H1 (cell line): ENCODE data around the gene ARL11. TPM values are rescaled to one million over a fixed set of nuclear protein-coding genes. Genes with fewer than 3 reads are reported as not detected.

Experiments
- CTCF ChIA-PET: fragments of 300-600 bp; sonication (Branson Sonifier 250); formaldehyde crosslinking; loops from one replicate; lab custom pipeline; 2021; ENCODE audit not compliant: partially characterized antibody; lab: Charles Lee
- POLR2A ChIA-PET: fragments of 300-600 bp; sonication (Branson Sonifier 250); formaldehyde crosslinking; loops from one replicate; lab custom pipeline; 2021; ENCODE audit warnings: inconsistent platforms; ENCODE audit not compliant: partially characterized antibody; lab: Charles Lee
- DNase-seq, 2 experiments: peaks; one replicate each; pipeline versions ENCODE4 v3.0.0 to v3.0.0-alpha.2; 2010 to 2022; ENCODE audit warnings: low spot score in 2 of 2, low read depth in 1 of 2, mixed read lengths in 1 of 2
- FAIRE-seq: peaks from 2 replicates; lab custom pipeline; 2011; peaks lifted over from hg19 to GRCh38; lab: Jason Lieb, UNC
- H2AFZ ChIP-seq: 2 replicates; pipeline ENCODE4 v1.8.1; 2012; ENCODE audit warnings: low read length, inconsistent platforms
- H2AK5ac ChIP-seq: 2 replicates; pipeline ENCODE4 v1.6.1; 2013; ENCODE audit warnings: low read depth, low read length
- H2BK120ac ChIP-seq: replicated peaks from 2 replicates; pipeline ENCODE3; 2013; ENCODE audit warnings: low read depth, low read length, inconsistent platforms
- H2BK12ac ChIP-seq: 2 replicates; pipeline ENCODE4 v1.6.1; 2013; ENCODE audit warnings: low read depth, low read length
- H2BK15ac ChIP-seq: 2 replicates; pipeline ENCODE4 v1.6.1; 2013; ENCODE audit warnings: low read length
- H2BK20ac ChIP-seq: 2 replicates; pipeline ENCODE4 v1.6.1; 2013; ENCODE audit warnings: low read length
- H2BK5ac ChIP-seq: 2 replicates; pipeline ENCODE4 v1.6.1; 2013; ENCODE audit warnings: low read depth, low read length
- H3K14ac ChIP-seq: 2 replicates; pipeline ENCODE4 v1.6.1; 2013; ENCODE audit warnings: inconsistent platforms; ENCODE audit not compliant: insufficient read length
- H3K18ac ChIP-seq: 2 replicates; pipeline ENCODE4 v1.6.1; 2013; ENCODE audit warnings: low read length; ENCODE audit errors: extremely low read depth
- H3K23ac ChIP-seq: 2 replicates; pipeline ENCODE4 v1.6.1; 2013; ENCODE audit warnings: inconsistent platforms; ENCODE audit not compliant: insufficient read length
- H3K23me2 ChIP-seq: 2 replicates; pipeline ENCODE4 v1.6.1; 2013; ENCODE audit warnings: low read depth, low read length
- H3K27ac ChIP-seq: 2 replicates; pipeline ENCODE4 v1.6.1; 2011; ENCODE audit warnings: low read depth, low read length, inconsistent platforms
- H3K27me3 ChIP-seq, 4 experiments: replicated peaks in 1 of 4; 1 replicate in 1 of 4; 2 replicates in 3 of 4; pipeline versions ENCODE4 v1.6.1 to v1.8.1; 2011 to 2013; ENCODE audit warnings: low read length in 3 of 4, mild to moderate bottlenecking in 3 of 4, inconsistent platforms in 2 of 4, mixed read lengths in 2 of 4, moderate library complexity in 1 of 4; ENCODE audit not compliant: control insufficient read depth in 3 of 4, insufficient read depth in 3 of 4; ENCODE audit errors: extremely low read depth in 1 of 4
- H3K36me3 ChIP-seq, 4 experiments: 2 replicates each; pipeline versions ENCODE4 v1.6.1 to v1.8.1; 2011 to 2013; ENCODE audit warnings: mild to moderate bottlenecking in 4 of 4, low read length in 3 of 4, moderate library complexity in 2 of 4, control low read depth in 1 of 4, inconsistent platforms in 1 of 4; ENCODE audit not compliant: insufficient read depth in 4 of 4, control insufficient read depth in 2 of 4
- H3K4ac ChIP-seq: replicated peaks from 2 replicates; pipeline ENCODE3; 2013; ENCODE audit warnings: low read length, low read depth, mixed read lengths, inconsistent platforms; ENCODE audit not compliant: insufficient read length
- H3K4me1 ChIP-seq, 4 experiments: replicated peaks in 1 of 4; 1 replicate in 1 of 4; 2 replicates in 3 of 4; pipeline versions ENCODE4 v1.6.1 to v1.8.1; 2011 to 2013; ENCODE audit warnings: low read length in 3 of 4, inconsistent platforms in 2 of 4, mixed read lengths in 1 of 4; ENCODE audit not compliant: insufficient read depth in 4 of 4, control insufficient read depth in 3 of 4
- H3K4me2 ChIP-seq, 2 experiments: 2 replicates each; pipeline versions ENCODE4 v1.6.1 to v1.8.1; 2011 to 2013; ENCODE audit warnings: low read depth in 2 of 2, low read length in 2 of 2, control low read depth in 1 of 2, inconsistent platforms in 1 of 2, mild to moderate bottlenecking in 1 of 2; ENCODE audit not compliant: insufficient read depth in 1 of 2
- H3K4me3 ChIP-seq, 4 experiments: fragments of 200-600, 300-600 bp in 1 of 4; sonication (generic), shearing (Covaris generic), sonication (Bioruptor Twin) in 1 of 4; 2 replicates each; pipeline versions ENCODE4 v1.5.1 to v1.8.1; 2011 to 2016; ENCODE audit warnings: low read length in 4 of 4, low read depth in 3 of 4, control low read depth in 2 of 4, inconsistent platforms in 2 of 4, mild to moderate bottlenecking in 2 of 4, mixed read lengths in 1 of 4, moderate library complexity in 1 of 4; ENCODE audit not compliant: insufficient read depth in 2 of 4; ENCODE audit errors: extremely low read depth in 1 of 4
- H3K56ac ChIP-seq: replicated peaks from 2 replicates; pipeline ENCODE3; 2013; ENCODE audit warnings: low read depth, mild to moderate bottlenecking, mixed read lengths, low read length, inconsistent platforms; ENCODE audit not compliant: insufficient read length
- H3K79me1 ChIP-seq: 2 replicates; pipeline ENCODE4 v1.6.1; 2013; ENCODE audit warnings: low read depth, low read length, control low read depth
- H3K79me2 ChIP-seq, 2 experiments: 2 replicates each; pipeline versions ENCODE4 v1.6.1 to v1.8.1; 2012 to 2013; ENCODE audit warnings: low read length in 2 of 2, mild to moderate bottlenecking in 2 of 2, inconsistent platforms in 1 of 2; ENCODE audit not compliant: insufficient read depth in 2 of 2, control insufficient read depth in 1 of 2
- H3K9ac ChIP-seq, 4 experiments: replicated peaks in 1 of 4; 1 replicate in 1 of 4; 2 replicates in 3 of 4; pipeline versions ENCODE4 v1.6.1 to v1.8.1; 2011 to 2013; ENCODE audit warnings: low read depth in 3 of 4, low read length in 3 of 4, control low read depth in 2 of 4, mild to moderate bottlenecking in 2 of 4, moderate library complexity in 2 of 4, inconsistent platforms in 1 of 4; ENCODE audit errors: extremely low read depth in 1 of 4
- H3K9me3 ChIP-seq, 2 experiments: 2 replicates each; pipeline versions ENCODE4 v1.6.1 to v1.8.1; 2012 to 2013; ENCODE audit warnings: mild to moderate bottlenecking in 2 of 2, moderate library complexity in 2 of 2, control low read depth in 1 of 2, inconsistent platforms in 1 of 2, low read depth in 1 of 2, low read length in 1 of 2, mixed read lengths in 1 of 2; ENCODE audit not compliant: insufficient read depth in 2 of 2
- H4K20me1 ChIP-seq, 2 experiments: replicated peaks in 1 of 2; 2 replicates each; pipeline versions ENCODE3 to v1.8.1; 2011 to 2013; ENCODE audit warnings: inconsistent platforms in 2 of 2, low read length in 2 of 2, mild to moderate bottlenecking in 1 of 2; ENCODE audit not compliant: insufficient read depth in 2 of 2, control insufficient read depth in 1 of 2
- H4K5ac ChIP-seq: 2 replicates; pipeline ENCODE4 v1.6.1; 2013; ENCODE audit warnings: low read length, low read depth, mixed read lengths, inconsistent platforms; ENCODE audit not compliant: insufficient read length
- H4K8ac ChIP-seq: 2 replicates; pipeline ENCODE4 v1.8.0; 2013; ENCODE audit warnings: mild to moderate bottlenecking, moderate library complexity, low read length, inconsistent platforms; ENCODE audit not compliant: insufficient read depth; ENCODE audit errors: extremely low read depth
- H4K91ac ChIP-seq: replicated peaks from 2 replicates; pipeline ENCODE3; 2013; ENCODE audit warnings: low read length, mixed read lengths, inconsistent platforms; ENCODE audit not compliant: insufficient read length
- CBX5 ChIP-seq: fragments of 300-800, 300-1000 bp; sonication (generic); IDR thresholded peaks from 2 replicates; pipeline ENCODE4 v1.7.1; 2016; ENCODE audit warnings: antibody characterized with exemption, low read length, low read depth
- CEBPB ChIP-seq: IDR thresholded peaks from 2 replicates; pipeline ENCODE4 v1.6.1; 2012; ENCODE audit warnings: low read depth, low read length
- CHD2 ChIP-seq: IDR thresholded peaks from 2 replicates; pipeline ENCODE4 v1.6.1; 2012; ENCODE audit warnings: low read length, improper control_type of control experiment
- KDM5A ChIP-seq: fragments of 200-600 bp; IDR thresholded peaks from 2 replicates; pipeline ENCODE4 v1.7.1; 2012; ENCODE audit warnings: mild to moderate bottlenecking, low read length, inconsistent platforms, mixed read lengths
- MAX ChIP-seq: IDR thresholded peaks from 2 replicates; pipeline ENCODE4 v1.6.1; 2012; ENCODE audit warnings: inconsistent platforms
- POU5F1 ChIP-seq: IDR thresholded peaks from 2 replicates; pipeline ENCODE4 v1.6.1; 2011; ENCODE audit warnings: low read depth, mild to moderate bottlenecking, low read length, moderate library complexity
- RNF2 ChIP-seq: fragments of 200-900, 300-1000 bp; sonication (generic); IDR thresholded peaks from 2 replicates; pipeline ENCODE4 v1.7.1; 2016; ENCODE audit warnings: borderline replicate concordance, low read depth, mild to moderate bottlenecking, antibody characterized with exemption, low read length; ENCODE audit not compliant: poor library complexity, severe bottlenecking; ENCODE audit errors: missing control alignments
- RXRA ChIP-seq: IDR thresholded peaks from 2 replicates; pipeline ENCODE4 v1.6.1; 2011; ENCODE audit warnings: low read depth, mild to moderate bottlenecking, low read length, moderate library complexity; ENCODE audit not compliant: insufficient read depth
- SAP30 ChIP-seq: fragments of 300-600 bp; sonication (generic); IDR thresholded peaks from 2 replicates; pipeline ENCODE4 v1.7.1; 2012; ENCODE audit warnings: low read length, moderate library complexity, mild to moderate bottlenecking, inconsistent platforms; ENCODE audit not compliant: insufficient read depth, insufficient replicate concordance
- SP2 ChIP-seq: IDR thresholded peaks from 2 replicates; pipeline ENCODE4 v1.6.1; 2012; ENCODE audit warnings: mild to moderate bottlenecking, low read length, inconsistent platforms
- TAF7 ChIP-seq: optimal IDR thresholded peaks from 2 replicates; pipeline ENCODE3; 2011; ENCODE audit warnings: low read depth, mild to moderate bottlenecking, inconsistent platforms, low read length, moderate library complexity, borderline replicate concordance
- WGBS, 2 experiments: shearing (Covaris generic) in 1 of 2; methylation state at CpG; one replicate each; pipeline versions ENCODE4 v1.1.6 to v1.1.7; 2013 to 2015; ENCODE audit warnings: low lambda C conversion rate in 2 of 2, mixed read lengths in 2 of 2, inconsistent platforms in 1 of 2, low coverage in 1 of 2, missing lambda C conversion rate in 1 of 2; ENCODE audit not compliant: insufficient replicate concordance in 2 of 2, insufficient coverage in 1 of 2, insufficient read length in 1 of 2; ENCODE audit errors: extremely low coverage in 1 of 2, missing lambda C conversion rate in 1 of 2; 5-methylcytosine and 5-hydroxymethylcytosine counted together
- polyA plus RNA-seq, 7 experiments: library from polyadenylated mRNA; depleted of rRNA in 3 of 7; stranded (reverse) in 5 of 7; unstranded in 2 of 7; fragments of >200 nt in 5 of 7; fragments of 200-250 nt in 2 of 7; gene quantifications; 1 replicate in 5 of 7; 2 replicates in 1 of 7; 4 replicates in 1 of 7; pipeline versions ENCODE4 v1.2.1 to v1.2.3, GENCODE V29; 2011 to 2013; ENCODE audit warnings: missing spikeins in 2 of 7, mixed read lengths in 2 of 7
- total RNA-seq: library from RNA; stranded (reverse); fragmentation: NEBNext Ultra II Directional; extraction: Animal tissue kit (Norgen Biotek cat#: 25700); gene quantifications from 2 replicates; pipeline ENCODE4 v1.2.1, GENCODE V29; 2021

Gene ARL11
- total and polyA plus RNA-seq, 2 of the 8 experiments (the other 6 are each of a cell fraction or from before 2014, with no cell fraction given): 0.45 to 0.52 TPM

GRCh38 chr13:49678191-49678914 is 50.0 kb downstream of the ARL11 start:
- no peak overlapping the region for H2BK15ac ChIP-seq
- H3K4me3 ChIP-seq: no peak overlapping the region
- peaks cover 0 to 2% of the 10 kb centered on the region in 2 experiments for H4K20me1 ChIP-seq
- H3K27me3 ChIP-seq: no peaks in the 10 kb centered on the region
- no peak overlapping the region for H2BK5ac ChIP-seq
- H4K8ac ChIP-seq: no peak overlapping the region
- H3K18ac ChIP-seq: no peak overlapping the region
- H2AFZ ChIP-seq: no peak overlapping the region
- no peaks in the 10 kb centered on the region for H3K23me2 ChIP-seq
- no peak overlapping the region for H3K27ac ChIP-seq
- H3K36me3 ChIP-seq: peaks cover 0 to 35% (median 9%) of the 10 kb centered on the region in 4 experiments; a peak in 4 of 8 replicates
- no peaks in the 10 kb centered on the region for H3K4me1 ChIP-seq
- no peak overlapping the region for H3K56ac ChIP-seq
- peaks cover 10 to 68% of the 10 kb centered on the region in 2 experiments for H3K79me2 ChIP-seq
- no peak overlapping the region for H4K91ac ChIP-seq
- no peak overlapping the region for H3K4ac ChIP-seq
- no peak overlapping the region for H3K4me2 ChIP-seq
- WGBS, 2 experiments: 92% methylated on average over 38 of the region's 48 CpGs; no CpG with 5 or more reads in 1 of the 2 experiments
- ChIA-PET CTCF (interaction anchor here (1.2 to 2.2 kb wide), 3 partner anchors 8 to 11 kb away, joined by 3 to 8 read pairs (median 7); no protein-coding TSS in a partner anchor), POLR2A (interaction anchor here (1.6 to 2.2 kb wide), 2 partner anchors 10 to 13 kb away, joined by 4 to 8 read pairs; partner anchors contain the start of gene EBPL)
- FAIRE-seq (no peak), DNase-seq (no peak)
- no peak overlapping the region for H2BK12ac ChIP-seq
- H3K9me3 ChIP-seq: peaks cover 9 to 20% of the 10 kb centered on the region in 2 experiments; a peak in 3 of 4 replicates
- peaks cover 3% of the 10 kb centered on the region; the same call in 1 of the 2 replicates for H3K79me1 ChIP-seq
- no peak overlapping the region for H4K5ac ChIP-seq
- no peak overlapping the region for H2AK5ac ChIP-seq
- H3K14ac ChIP-seq: no peak overlapping the region
- no peak overlapping the region for H2BK120ac ChIP-seq
- no peak overlapping the region for H3K9ac ChIP-seq
- no peak overlapping the region for H3K23ac ChIP-seq
- H2BK20ac ChIP-seq: no peak overlapping the region
- TF ChIP-seq KDM5A: no peak
- TF ChIP-seq SP2: no peak
- no peak for TF ChIP-seq MAX
- no peak for TF ChIP-seq SAP30
- no peak for TF ChIP-seq CHD2
- no peak for TF ChIP-seq RXRA
- no peak for TF ChIP-seq RNF2
- no peak for TF ChIP-seq CBX5
- TF ChIP-seq POU5F1: no peak
- TF ChIP-seq CEBPB: no peak
- TF ChIP-seq TAF7: no peak
